ENCODE data around the gene OPCML.

OPCML gene

DNA sequence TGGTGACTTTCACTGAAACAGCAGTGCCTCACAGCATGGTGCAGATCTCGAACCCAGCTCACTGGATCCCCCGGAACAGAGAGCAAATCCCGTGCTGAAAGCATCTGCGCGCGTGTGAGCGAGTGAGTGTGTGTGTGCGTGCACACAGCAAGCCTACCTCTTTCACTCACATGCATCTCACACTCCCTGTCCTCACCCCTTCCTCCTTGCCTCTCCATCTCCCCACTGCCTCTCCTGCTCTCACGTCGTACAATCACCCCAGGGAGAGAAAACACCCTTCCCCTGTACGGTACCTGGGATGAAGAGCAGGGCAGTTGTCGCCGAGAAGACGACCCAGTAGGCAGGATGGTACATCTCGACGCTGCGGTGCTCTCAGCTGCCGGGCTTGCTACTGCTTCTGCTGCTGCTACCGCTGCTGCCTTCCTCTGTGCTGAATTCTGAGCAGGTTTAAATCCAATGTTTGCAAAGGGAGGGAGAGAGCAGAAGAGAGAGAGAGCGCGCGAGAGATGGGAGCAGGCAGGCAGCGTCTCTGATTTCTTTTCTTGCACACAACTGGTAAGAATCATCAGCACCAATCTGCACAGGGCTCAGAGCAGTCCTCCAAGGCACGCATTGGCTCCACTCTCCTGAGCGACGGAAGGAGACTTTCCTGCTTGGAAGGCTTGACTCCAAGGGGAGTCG lies at the start of gene OPCML:
OPCML (minus strand) TSS at position 531 of the 681 bp plus-strand sequence.
- DNase-seq, result no peak

DNA sequence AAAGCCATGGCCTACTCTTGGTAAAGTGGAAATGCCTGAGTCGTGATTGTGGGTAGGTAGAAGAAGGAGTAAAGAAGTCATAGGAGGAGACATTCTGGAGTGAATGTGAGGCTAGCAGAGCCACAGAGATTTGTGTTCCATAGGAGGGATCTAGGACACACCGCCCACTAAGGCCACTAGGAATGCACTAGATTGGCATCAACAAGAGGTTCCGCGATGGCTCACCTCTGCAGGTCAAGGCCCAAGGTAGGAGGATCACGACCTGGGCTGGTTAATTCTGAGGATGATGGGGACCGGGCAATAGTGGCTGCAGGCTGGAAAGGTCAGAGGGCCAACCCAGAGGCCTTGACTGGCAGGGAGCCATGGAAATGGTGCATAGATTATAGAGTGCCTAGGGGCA lies 48.8 kb upstream of the OPCML start:
- DNase-seq, result no peak

DNA sequence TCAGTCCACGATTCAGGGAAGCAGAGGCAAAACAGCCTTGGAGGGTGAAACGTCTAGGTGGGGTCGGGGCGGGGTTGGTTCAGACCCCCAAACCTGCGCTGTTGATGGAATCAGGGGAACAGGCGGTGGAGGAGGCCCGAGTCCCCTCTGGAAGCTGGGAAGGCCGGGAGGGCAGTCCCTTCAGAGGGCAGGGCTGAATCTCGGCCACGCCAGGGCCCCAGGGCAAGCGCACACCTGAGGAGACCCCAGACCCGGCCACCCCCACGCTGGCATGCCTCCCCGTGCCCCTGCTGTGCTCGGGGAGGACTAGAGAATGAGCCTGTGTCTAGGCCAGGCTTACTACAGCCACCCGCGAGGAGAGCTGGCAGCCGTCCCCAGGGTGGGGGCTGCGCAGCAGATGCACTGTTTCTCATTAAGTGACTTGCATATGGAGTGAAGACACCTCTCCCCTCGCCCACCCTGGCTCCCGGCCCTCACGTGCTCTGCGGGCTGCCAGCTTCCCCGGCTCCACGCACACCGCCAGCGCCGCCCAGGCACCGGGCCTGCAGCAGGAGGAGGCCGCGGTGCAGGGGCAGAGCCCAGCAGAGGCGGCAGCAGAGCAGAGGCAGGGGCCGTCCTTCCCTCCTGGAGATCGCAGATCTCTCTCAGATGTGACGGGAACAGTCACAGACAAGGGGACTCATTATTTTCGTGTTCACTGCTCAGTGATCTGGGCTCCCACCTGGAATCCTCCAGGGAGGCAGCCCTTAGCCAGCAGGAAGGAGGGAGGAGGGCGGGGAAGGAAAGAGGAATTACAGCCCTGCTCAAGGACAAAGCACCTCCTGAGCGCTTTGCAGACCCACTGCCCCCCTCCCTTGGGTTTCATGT lies 47.1 kb upstream of the OPCML start:
- DNase-seq, result no peak

DNA sequence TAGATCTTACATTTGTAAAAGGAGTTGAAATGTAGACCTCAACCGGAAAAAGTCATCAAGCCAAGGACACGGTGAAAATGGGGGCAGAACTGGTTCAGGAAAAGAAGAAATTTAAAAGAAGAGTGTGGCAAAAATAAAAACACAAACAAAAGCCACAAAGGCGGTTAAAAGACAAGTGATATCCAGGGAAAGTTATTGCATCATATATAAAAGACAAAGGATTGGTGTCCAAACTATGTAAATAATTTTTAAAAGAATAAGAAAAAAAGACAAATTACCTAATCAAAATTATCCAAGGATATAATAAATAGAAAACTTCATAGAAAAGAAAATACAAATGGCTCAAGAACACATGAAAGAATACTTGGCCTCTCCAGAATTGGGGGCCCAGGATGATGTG lies 45.1 kb upstream of the OPCML start:
- DNase-seq, result no peak

DNA sequence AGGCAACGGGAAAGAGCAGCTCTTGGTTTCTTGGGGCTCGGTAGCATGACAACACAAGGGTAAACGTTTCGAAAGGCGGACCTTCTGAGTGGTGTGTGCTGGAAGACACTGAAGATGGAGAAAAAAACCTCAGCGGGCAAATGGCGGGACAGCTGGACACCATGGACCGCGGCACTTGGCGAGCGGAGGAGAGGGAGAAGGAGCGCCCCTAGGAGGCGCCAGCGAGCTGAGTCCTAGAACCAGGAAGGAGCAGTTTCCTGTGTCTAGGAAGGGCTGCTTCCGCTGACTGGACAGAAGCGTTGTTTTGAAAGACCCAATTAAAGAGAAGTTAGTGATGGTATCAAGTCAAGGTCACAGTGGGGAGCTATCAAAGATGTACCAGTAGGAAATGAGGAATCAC lies 44.0 kb upstream of the OPCML start:
- DNase-seq, result no peak

DNA sequence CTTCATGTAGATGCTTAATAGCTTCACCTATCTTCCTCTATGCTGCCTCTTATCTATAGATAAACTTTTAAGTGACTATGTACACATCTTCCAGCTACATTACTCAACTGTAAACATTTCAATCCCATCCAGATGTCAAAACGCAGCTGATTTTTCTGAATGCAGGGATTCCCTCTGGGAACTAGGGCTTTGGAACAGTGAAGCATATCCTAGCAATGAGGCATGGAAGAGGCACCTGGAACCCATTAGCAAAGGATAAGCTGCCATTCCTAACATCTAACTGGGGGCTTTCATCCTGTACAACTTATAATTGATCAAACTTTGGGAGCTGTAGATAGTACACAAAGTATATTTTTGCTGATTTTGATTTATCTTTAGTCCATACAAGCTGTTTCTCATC lies 40.8 kb upstream of the OPCML start:
- no peak for DNase-seq

DNA sequence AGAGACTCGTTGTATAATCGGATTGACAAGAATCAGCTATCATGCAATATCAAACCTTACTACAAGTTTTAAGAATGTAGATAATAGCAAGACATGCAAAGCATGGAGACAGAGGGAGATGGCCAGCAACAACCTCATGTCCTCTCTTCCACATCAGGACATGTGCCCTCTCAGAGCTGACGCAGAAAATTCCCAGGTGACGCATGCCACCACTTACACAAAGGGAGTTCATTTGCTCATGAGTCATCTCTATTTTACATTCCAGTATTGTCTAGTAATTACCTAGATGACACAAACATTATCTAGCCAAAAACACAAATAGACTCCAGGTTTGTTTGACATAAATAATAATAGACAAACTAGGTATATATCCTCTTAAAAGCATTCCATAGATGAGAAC lies 38.1 kb upstream of the OPCML start:
- DNase-seq, result no peak

DNA sequence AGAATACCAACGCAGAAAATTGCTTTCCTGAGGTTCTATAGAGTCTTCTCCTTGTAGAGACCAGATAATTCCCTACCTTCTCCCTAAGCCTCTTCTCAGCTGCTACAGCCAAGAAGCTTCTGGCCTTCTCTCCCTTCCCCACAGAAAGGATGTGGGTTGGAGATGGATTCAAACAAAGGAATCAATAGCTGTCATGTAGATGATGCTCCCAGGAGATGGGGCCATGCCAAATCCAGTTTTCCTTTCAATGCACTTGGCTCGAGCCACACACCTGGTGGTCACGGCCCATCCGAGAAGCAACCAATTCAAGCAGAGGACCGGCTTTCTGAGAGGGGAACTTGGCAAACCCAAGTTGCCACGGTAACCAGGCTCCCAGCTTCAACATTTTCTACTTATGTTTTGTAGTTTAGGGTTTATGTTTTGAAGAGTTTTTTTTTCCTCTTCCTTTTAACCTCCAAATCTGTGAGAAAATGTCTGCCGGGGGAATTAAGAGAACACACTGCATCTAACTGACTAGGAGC lies 31.3 kb upstream of the OPCML start:
- no peak for DNase-seq

DNA sequence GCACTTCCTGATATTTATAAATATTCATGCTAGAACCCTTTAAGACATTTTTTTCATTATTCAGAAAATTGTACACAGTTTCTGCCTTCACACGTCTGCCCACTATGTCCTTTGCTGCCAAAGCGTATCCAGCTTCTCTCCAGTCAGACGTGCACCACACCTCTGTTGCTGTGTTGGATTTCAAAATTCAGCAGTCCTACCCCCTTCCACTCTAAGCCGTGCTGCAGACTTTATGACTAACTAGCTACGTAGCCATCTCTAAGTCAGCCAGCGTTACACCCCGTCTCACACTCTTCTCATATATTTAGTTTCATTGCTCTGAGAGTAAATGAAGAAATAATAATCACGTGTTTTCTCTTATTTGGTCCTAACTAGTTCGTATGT lies 28.2 kb upstream of the OPCML start:
- DNase-seq, result no peak

DNA sequence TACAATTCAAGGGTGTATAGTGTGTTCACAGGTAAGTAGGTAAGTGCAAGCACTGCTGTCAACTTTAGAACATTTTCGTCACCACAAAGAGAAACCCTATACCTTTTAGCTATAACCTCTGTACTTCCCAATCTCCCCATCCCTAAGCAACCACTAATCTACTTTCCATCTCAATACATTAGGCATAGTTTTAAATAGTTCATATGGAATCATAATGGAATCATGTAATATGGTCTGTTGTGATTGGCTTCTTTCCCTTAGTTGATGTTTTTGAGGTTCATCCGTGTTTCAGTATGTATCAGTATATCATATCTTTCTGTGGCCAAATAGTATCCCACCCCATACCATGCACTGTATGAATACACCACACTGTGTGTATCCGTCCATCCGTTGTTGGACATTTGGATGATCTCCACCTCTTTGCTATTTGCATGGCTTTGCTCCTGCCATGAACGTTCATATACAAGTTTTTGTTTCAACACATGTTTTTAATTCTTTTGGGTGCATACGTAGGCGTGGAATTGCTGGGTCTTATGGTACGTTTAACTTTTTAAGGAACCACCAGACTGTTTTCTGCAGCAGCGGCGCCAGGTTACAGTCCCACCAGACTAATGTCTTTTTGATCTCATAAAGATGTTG lies 27.7 kb upstream of the OPCML start:
- DNase-seq, result no peak

DNA sequence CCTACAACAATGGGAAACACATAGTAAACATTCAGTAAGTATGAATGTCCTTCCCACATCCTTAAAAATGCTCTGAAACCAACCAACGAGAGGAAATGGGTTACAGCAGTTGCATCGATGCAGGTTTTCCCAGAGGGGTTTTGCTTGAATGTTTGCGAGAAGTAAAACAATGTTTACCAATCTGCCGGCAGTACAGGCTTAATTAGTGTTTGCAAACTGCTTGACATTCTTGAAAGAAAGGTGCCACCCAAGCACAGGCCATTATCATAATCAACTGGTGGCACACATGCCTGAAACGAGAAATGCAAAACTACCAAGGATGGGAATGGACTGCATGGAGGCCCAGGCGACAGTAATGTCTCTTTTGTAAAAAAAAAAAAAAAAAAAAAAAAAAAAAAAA lies 27.1 kb upstream of the OPCML start:
- DNase-seq, result no peak

DNA sequence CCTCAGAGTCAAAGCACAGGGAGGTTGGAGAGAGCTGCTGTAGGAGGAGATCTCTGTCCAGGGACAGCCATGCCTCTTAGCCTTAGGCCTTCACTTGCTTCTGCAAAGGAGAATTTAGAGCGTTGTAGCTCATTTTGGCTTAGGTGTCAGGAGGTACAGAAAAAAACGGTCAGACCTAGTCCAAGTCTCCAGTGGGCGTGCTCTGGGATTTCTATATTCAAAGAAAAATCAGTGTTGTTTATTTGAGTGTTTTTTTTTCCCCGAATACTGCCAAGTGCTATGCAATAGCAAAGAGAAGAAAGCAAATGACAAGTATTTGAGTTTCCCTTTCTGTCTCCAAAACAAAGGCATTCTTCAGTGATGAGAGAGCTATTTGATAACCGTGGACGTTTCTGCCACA lies 22.7 kb upstream of the OPCML start:
- no peak for DNase-seq

DNA sequence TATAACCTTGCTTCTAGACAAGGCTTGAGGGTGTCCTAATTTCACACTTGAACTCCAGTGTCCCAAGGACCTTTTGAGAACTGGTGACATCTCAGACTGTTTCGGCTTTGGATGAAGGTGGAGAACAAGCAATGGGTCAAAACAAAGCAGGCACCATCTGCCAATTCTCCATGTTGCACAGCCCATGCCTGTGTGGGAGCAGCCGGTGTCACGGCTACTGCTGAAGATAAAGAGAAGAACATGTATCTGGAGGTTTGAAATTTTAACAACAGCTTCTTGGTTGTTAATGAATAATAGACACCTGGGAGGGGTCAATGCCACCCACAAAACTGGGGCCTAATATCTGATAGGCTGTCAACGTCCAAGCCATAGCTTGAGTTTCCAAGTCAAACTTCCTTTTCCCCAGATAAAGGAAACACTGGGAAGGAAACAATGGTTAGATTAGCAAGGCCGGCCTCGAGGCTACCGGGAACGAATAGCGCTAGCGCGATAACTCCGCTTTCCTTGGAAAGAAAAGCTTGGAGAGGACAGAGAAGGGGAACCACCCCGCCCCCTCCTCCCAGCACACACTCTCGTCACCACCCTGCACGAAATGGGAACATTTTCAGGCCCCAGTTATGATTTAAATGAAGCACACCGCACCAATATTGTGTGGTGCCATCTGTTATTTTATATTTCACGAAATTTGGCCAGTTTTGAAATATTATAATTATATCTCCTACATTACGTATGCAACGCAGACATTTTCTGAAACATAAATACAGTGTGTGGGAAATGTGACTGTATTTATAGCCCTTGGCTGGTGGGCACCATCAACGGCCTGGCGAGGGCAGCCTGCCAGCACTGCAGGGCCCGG lies 21.8 kb upstream of the OPCML start:
- DNase-seq, result no peak

DNA sequence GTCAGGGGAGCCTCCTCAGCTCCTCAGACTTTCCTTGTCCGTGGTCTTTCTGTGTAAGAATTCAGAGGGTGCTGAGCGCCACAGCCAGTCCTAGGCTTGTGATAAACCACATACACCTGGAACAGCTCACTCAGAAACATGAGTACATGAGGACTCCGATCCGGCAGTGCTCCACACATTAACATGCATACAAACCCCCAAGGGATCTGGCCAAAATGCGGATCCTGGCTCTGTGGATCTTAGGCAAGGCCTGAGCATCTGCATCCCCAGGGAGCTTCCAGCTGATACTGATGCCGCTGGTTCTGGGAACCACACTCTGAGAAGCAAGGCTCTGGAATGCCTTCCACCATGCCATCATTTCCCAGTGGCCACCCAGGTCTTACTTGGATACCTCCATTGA lies 20.6 kb upstream of the OPCML start:
- no peak for DNase-seq

DNA sequence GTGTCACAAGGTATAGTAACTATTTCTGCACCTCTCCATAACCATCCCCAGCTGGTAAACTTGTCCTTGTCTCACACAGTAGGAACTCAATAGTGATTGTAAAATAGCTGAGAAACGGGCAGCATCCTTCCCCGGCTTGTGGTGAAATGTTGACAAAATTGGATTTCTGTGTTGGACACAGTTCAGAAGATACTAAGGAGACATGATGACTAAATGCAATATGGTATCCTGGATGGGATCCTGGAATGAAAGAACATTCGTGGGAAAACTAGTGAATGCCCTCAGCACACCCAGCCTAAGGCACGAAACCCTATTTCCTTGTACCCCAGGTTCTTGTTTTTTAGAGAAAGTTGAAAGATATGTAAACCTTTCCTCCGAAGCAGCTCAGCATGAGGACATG lies 18.8 kb upstream of the OPCML start:
- DNase-seq, result no peak

DNA sequence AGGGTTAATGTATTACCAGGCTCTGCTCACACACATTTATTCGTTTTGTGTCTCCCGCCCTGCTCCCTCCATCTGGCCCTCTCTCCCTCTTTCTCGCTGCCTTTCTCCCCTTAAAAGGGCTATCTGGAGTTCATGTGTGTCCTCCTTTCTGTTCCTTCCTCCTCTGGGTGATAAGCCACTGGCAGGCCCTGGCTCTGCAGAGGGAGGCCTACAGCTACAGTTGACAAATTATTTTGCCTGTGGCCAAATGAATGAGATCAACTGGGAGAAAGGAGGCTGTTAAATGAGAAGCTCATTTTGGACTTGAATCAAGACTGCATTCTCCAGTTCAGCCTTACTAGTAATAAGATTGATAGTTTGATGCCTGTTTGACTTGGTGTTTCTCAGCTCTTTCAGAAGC lies 17.5 kb upstream of the OPCML start:
- DNase-seq, result no peak

DNA sequence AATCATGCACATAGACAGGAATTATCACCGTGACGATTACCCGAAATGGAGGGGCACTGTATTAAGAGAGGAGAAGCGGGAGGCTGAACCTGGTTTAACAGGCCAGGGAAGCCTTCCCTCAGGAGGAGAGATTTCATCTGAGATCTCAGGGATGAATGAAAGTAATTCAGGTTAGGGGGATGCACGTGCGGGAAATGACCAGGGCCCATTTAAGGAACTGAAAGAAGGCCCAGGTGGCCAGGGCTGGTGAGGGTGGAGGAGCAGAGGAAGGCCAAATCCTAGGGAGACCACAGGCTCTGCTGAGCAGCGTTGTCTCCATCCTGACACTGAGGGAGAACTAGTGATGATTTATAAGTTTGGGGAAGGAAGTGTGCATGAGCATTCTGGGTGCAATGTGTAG lies 16.3 kb upstream of the OPCML start:
- DNase-seq, result no peak

DNA sequence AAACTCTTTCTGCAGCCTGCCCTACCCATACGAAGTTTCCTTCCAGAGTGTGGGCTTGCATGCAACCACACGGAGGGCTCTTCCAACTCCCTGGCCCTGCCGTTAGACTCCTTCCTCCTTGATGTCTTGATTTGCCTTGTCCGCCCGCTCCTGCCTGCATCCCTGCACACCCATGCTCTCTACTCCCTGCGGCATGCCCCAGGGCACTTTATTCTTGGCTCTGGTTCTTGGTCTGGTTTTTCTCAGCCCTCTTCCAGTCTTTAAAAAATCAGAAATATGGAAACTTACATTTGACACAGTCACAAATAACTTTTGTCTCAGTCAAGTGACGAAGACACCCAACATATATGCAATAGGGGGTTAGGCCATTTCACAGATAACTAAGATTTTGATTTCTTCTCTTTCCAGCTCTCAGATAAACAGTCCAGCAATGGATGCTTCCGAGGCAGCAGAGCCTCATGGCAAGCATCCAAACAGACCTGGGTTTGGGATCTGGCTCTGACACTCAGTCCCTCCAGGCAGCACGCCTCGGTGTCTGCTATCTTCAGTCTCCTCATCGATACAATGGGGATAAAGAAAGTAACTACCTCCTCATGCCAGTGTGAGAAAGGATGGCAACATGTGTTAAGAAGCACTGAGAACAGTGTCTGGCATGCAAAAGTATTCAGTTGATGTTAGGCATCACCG lies 15.7 kb upstream of the OPCML start:
- DNase-seq, result no peak

DNA sequence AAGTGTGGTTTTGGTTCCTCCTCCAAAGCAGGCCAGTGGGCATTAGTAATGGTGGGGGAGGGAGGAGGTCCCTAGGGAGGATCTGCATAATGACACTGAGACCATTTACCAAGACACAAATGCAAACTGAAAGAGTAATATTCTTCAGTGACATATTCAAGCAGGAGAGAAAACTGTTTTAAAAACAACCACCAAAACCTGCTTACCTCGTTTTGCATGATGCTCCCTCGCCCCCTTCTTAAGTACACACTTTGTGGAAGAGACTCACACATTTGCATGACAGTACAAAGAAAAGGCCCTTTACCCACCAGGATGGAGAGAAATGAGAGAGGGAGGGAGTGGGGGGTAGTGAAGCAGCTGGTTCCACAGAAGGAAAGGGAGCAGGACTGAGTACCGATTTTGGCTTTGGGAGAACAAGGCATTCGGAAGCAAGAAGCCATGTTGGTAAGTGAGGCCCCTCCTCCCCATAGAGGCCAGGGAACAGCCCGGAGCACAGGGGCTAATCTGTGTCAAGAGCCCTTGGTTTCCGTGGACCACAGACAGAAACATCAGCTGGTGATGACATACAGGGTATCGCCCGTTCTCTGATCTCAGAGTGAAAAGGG lies 13.0 kb upstream of the OPCML start:
- no peak for DNase-seq

DNA sequence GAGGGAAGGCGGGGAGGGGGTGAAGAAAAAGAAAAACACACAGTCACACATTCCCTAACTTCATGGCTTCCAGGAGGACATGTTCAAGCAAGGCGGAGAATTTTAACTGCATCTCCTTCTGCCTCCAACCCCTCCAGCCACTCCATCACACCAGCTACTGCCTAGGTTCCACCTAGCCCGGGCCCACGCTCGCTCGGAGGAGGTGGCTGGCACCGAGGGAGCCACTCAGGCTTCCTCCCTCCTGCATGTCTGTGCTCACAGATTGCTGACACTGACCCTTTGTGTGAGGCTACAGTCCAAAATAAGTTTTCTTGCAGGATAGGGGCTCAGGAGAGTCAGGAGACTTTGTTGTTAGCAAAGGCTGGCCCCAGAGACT lies 9.4 kb upstream of the OPCML start:
- DNase-seq, result no peak

DNA sequence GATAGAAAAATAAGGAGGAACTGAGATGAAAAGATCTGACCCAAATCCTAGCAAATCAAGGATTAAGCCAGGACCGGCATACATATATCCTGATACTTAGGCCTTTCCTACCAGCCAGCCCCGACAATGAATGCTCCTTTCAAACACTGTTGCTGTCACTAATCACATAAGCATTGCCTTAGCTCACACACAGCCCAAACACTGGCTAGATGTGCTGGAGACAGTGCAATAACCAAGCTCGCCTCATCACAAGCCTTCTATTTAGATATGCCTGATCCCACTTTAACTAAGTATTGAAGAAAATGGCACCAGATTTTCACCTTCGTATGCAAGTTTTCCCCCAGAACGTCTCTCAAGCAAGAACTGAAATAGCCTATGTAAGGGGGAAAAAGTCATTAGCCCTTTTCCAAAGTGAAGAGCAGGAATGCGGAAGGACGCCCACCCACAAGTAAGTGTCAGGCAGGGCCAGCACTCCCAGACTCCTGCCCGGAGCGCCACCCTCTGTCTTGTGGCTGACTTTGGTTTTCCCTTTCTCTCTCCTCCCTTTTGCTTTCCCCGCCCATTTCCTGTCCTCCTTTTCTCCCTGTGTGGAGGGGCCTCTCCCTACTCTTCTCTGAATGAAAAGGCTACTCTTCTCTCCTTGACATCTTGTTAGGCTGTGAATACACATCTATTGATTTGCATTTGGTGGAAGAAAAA lies 8.9 kb upstream of the OPCML start:
- DNase-seq, result no peak
